Mesodermal cell (in vitro differentiated cells): ENCODE measurements around the gene GOLGA5. TPM values are rescaled to one million over a fixed set of nuclear protein-coding genes. Genes with fewer than 3 reads are reported as not detected.
A peak's percentile ranks its signal among the peaks of the same experiment; 100 is the strongest.
"Not testable (repeated sequence)": the region's sequence is repeated elsewhere in the genome, so short reads cannot be mapped to it uniquely, and the experiment has no call there.

Experiments used
- H3K27ac ChIP-seq: 2 replicates; pipeline ENCODE4 v1.7.0; 2013; ENCODE audit warnings: mild to moderate bottlenecking, low read depth, low read length, moderate library complexity; ENCODE audit not compliant: severe bottlenecking
- H3K36me3 ChIP-seq: 2 replicates; pipeline ENCODE4 v1.7.1; 2013; ENCODE audit warnings: mild to moderate bottlenecking, low read length, moderate library complexity; ENCODE audit not compliant: control insufficient read depth, insufficient read depth
- H3K4me1 ChIP-seq: one replicate; pipeline ENCODE4 v1.7.1; 2013; ENCODE audit warnings: mild to moderate bottlenecking, low read length; ENCODE audit not compliant: insufficient read depth, control insufficient read depth, poor library complexity, severe bottlenecking
- H3K4me3 ChIP-seq: 2 replicates; pipeline ENCODE4 v1.7.0; 2013; ENCODE audit warnings: low read length, control low read depth, mild to moderate bottlenecking; ENCODE audit not compliant: insufficient read depth, poor library complexity, severe bottlenecking; ENCODE audit errors: extremely low read depth
- H3K9me3 ChIP-seq: 2 replicates; pipeline ENCODE4 v1.7.1; 2013; ENCODE audit warnings: mild to moderate bottlenecking, low read length, moderate library complexity; ENCODE audit not compliant: control insufficient read depth
- WGBS, 2 experiments: methylation state at CpG; one replicate each; pipeline ENCODE4 v1.1.5; 2013; ENCODE audit warnings: missing lambda C conversion rate in 2 of 2; ENCODE audit not compliant: insufficient coverage in 2 of 2; 5-methylcytosine and 5-hydroxymethylcytosine counted together
- polyA plus RNA-seq, 2 experiments: library from polyadenylated mRNA; stranded (reverse); fragments of 50-300 nt; gene quantifications; one replicate each; pipeline ENCODE4 v1.2.3, GENCODE V29; 2013

GOLGA5 gene
- 46.8 TPM for polyA plus RNA-seq (2013, experiment 1 of 2)
- polyA plus RNA-seq (2013, experiment 2 of 2), result 50.3 TPM

GRCh38 chr14:92793709-92794546, at the start of gene GOLGA5:
TSS of gene GOLGA5 (plus strand) at chr14:92794305. CDS start at chr14:92797438, 3,133 bp downstream.
- WGBS, 2 experiments, result 8% methylated on average over 57 to 63 of the region's 71 CpGs
- peak within 1 kb of the TSS; percentile 94 for H3K4me3 ChIP-seq
- H3K4me1 ChIP-seq, result no peaks in the 10 kb centered on the region
- peaks cover 22% of the 10 kb centered on the region for H3K36me3 ChIP-seq
- H3K27ac ChIP-seq, result peak within 1 kb of the TSS; percentile 95
- H3K9me3 ChIP-seq, result peaks cover 18% of the 10 kb centered on the region

GRCh38 chr14:92747701-92748258, 46.3 kb upstream of the GOLGA5 start:
- H3K4me1 ChIP-seq, result peaks cover 4% of the 10 kb centered on the region
- H3K36me3 ChIP-seq, result peaks cover 11% of the 10 kb centered on the region
- peak overlapping the region; percentile 81 for H3K27ac ChIP-seq
- H3K4me3 ChIP-seq, result peak overlapping the region; percentile 76
- H3K9me3 ChIP-seq, result no peaks in the 10 kb centered on the region
- WGBS, 2 experiments, result 16 to 17% methylated on average over 8 to 9 of the region's 16 CpGs

GRCh38 chr14:92748259-92749016, 45.7 kb upstream of the GOLGA5 start, which contains the start of gene LGMN:
TSS of gene LGMN (minus strand) at chr14:92748627. CDS start at chr14:92732786, 15,841 bp downstream.
- peaks cover 5% of the 10 kb centered on the region for H3K36me3 ChIP-seq
- peak within 1 kb of the TSS; percentile 81 for H3K27ac ChIP-seq
- peak within 1 kb of the TSS; percentile 76 for H3K4me3 ChIP-seq
- H3K9me3 ChIP-seq, result no peaks in the 10 kb centered on the region
- peaks cover 4% of the 10 kb centered on the region for H3K4me1 ChIP-seq
- WGBS, 2 experiments, result 2% methylated on average over 37 to 45 of the region's 50 CpGs

- WGBS, 2 experiments, result 90 to 95% methylated on average over 8 to 10 of the region's 10 CpGs
- H3K4me1 ChIP-seq, H3K36me3 ChIP-seq, H3K27ac ChIP-seq, H3K9me3 ChIP-seq, H3K4me3 ChIP-seq: not testable (repeated sequence)
Observed at GRCh38 chr14:92750222-92750728, 43.8 kb upstream of the GOLGA5 start.

GRCh38 chr14:92750994-92751400, 43.1 kb upstream of the GOLGA5 start:
- Histone ChIP-seq H3K27ac (no peak overlapping the region), H3K4me1 (peaks cover 4% of the 10 kb centered on the region), H3K4me3 (no peak overlapping the region), H3K9me3 (no peaks in the 10 kb centered on the region), H3K36me3 (no peaks in the 10 kb centered on the region)
- WGBS, 2 experiments, result 89 to 93% methylated on average over 3 to 5 of the region's 5 CpGs

GRCh38 chr14:92751819-92752218, 42.3 kb upstream of the GOLGA5 start:
- Histone ChIP-seq H3K27ac (no peak overlapping the region), H3K9me3 (no peaks in the 10 kb centered on the region), H3K36me3 (no peaks in the 10 kb centered on the region), H3K4me3 (no peak overlapping the region), H3K4me1 (peaks cover 4% of the 10 kb centered on the region)
- WGBS, 2 experiments, result 84 to 100% methylated on average over 3 of the region's 4 CpGs

GRCh38 chr14:92753250-92753649, 40.9 kb upstream of the GOLGA5 start:
- H3K4me1 ChIP-seq, result no peaks in the 10 kb centered on the region
- no peak overlapping the region for H3K4me3 ChIP-seq
- H3K27ac ChIP-seq, result no peak overlapping the region
- no peaks in the 10 kb centered on the region for H3K9me3 ChIP-seq
- no peaks in the 10 kb centered on the region for H3K36me3 ChIP-seq
- 91 to 95% methylated on average over 3 of the region's 5 CpGs for WGBS, 2 experiments

- 93 to 100% methylated on average over 1 of the region's 1 CpG for WGBS, 2 experiments
- H3K9me3 ChIP-seq, result no peaks in the 10 kb centered on the region
Observed at GRCh38 chr14:92754966-92755365, 39.1 kb upstream of the GOLGA5 start.

GRCh38 chr14:92755495-92755894, 38.6 kb upstream of the GOLGA5 start:
- H3K4me1 ChIP-seq, result peaks cover 5% of the 10 kb centered on the region
- no peak overlapping the region for H3K27ac ChIP-seq
- H3K9me3 ChIP-seq, result no peaks in the 10 kb centered on the region
- no peak overlapping the region for H3K4me3 ChIP-seq
- H3K36me3 ChIP-seq, result no peaks in the 10 kb centered on the region
- WGBS, 2 experiments, result 94% methylated on average over 2 to 3 of the region's 3 CpGs

More at GRCh38 chr14:92754966-92755365, 39.1 kb upstream of the GOLGA5 start:
- no peak overlapping the region for H3K27ac ChIP-seq
- peaks cover 2% of the 10 kb centered on the region for H3K4me1 ChIP-seq
- H3K4me3 ChIP-seq, result no peak overlapping the region
- H3K36me3 ChIP-seq, result no peaks in the 10 kb centered on the region

GRCh38 chr14:92756446-92756845, 37.7 kb upstream of the GOLGA5 start:
- Histone ChIP-seq H3K36me3 (no peaks in the 10 kb centered on the region), H3K9me3 (no peaks in the 10 kb centered on the region), H3K4me1 (peaks cover 5% of the 10 kb centered on the region), H3K4me3 (no peak overlapping the region), H3K27ac (no peak overlapping the region)
- WGBS, 2 experiments, result 85 to 100% methylated on average over 1 to 2 of the region's 4 CpGs
